Measurements from ENCODE around the gene NAA60. TPM values are rescaled to one million over a fixed set of nuclear protein-coding genes. Genes with fewer than 3 reads are reported as not detected.
A peak's percentile ranks its signal among the peaks of the same experiment; 100 is the strongest.

Gene NAA60
- total and polyA plus RNA-seq, 2 of the 13 experiments (the other 11 are each of a cell fraction or from before 2014, with no cell fraction given), result 14.7 to 32.0 TPM

- 0 out of 2 replicates have a peak, but pooled peaks have one; percentile 52 for TF ChIP-seq SATB2 (CRISPR knock-in tag; IDR thresholded peaks at IDR 0.05)
- peak; percentile 58; the same call in 1 of the 2 replicates for TF ChIP-seq ZNF549 (CRISPR knock-in tag; IDR thresholded peaks at IDR 0.05)
- no peak for TF ChIP-seq PAWR (CRISPR knock-in tag; IDR thresholded peaks at IDR 0.05; ENCODE audit: borderline replicate concordance)
- TF ChIP-seq ZNF782 (CRISPR knock-in tag; IDR thresholded peaks at IDR 0.05; ENCODE audit: borderline replicate concordance), result no peak; the same call in 1 of the 2 replicates
- TF ChIP-seq ZNF34 (CRISPR knock-in tag; IDR thresholded peaks at IDR 0.05; ENCODE audit: borderline replicate concordance), result peak; percentile 69; the same call in 1 of the 2 replicates
- TF ChIP-seq SP140L (CRISPR knock-in tag; IDR thresholded peaks at IDR 0.05; ENCODE audit: borderline replicate concordance), result no peak
- peak; percentile 40 to 82; a peak in 3 of 4 replicates for TF ChIP-seq HMGXB4 (CRISPR knock-in tag; IDR thresholded peaks at IDR 0.05; ENCODE audit: borderline replicate concordance in 1 of 2, low read depth in 1 of 2)
- TF ChIP-seq ZNF232 (CRISPR knock-in tag; IDR thresholded peaks at IDR 0.05; ENCODE audit: borderline replicate concordance), result peak; percentile 46; the same call in 1 of the 2 replicates
- no peak for TF ChIP-seq ZNF598 (CRISPR knock-in tag; IDR thresholded peaks at IDR 0.05; ENCODE audit: borderline replicate concordance)
- no peak for TF ChIP-seq ZNF318 (CRISPR knock-in tag; IDR thresholded peaks at IDR 0.05)
- no peak for TF ChIP-seq ZNF383 (CRISPR knock-in tag; IDR thresholded peaks at IDR 0.05; ENCODE audit: borderline replicate concordance)
- TF ChIP-seq MXD1 (CRISPR knock-in tag; IDR thresholded peaks at IDR 0.05), result no peak; the same call in 1 of the 2 replicates
- no peak for TF ChIP-seq CC2D1A (CRISPR knock-in tag; IDR thresholded peaks at IDR 0.05)
Measured at GRCh38 chr16:3457434-3458252, 14.2 kb downstream of the NAA60 start (continued).
